Activated naive CD8-positive, alpha-beta T cell treated with anti-CD3 and anti-CD28 coated beads, Interleukin-2, amount 50 U/mL, for 24 hours (primary cell): ENCODE results near the gene ENTPD5.
A peak's percentile ranks its signal among the peaks of the same experiment; 100 is the strongest.
"Not testable (repeated sequence)": the region's sequence is repeated elsewhere in the genome, so short reads cannot be mapped to it uniquely, and the experiment has no call there.

Experiments
- ATAC-seq: fragments of 150-1000 bp; cut with Tn5 transposase; one replicate; pipeline ENCODE4 v1.10.0; 2021
- DNase-seq: peaks from one replicate; pipeline ENCODE4 v3.0.0; 2021
- H3K27ac Mint-ChIP-seq: one replicate; pipeline ENCODE4 v1.8.0; 2021; ENCODE audit warnings: mild to moderate bottlenecking, mixed read lengths
- H3K27me3 Mint-ChIP-seq: one replicate; pipeline ENCODE4 v1.8.0; 2021; ENCODE audit warnings: mixed read lengths
- H3K36me3 Mint-ChIP-seq: one replicate; pipeline ENCODE4 v1.8.0; 2021; ENCODE audit warnings: low read depth, mixed read lengths
- H3K4me1 Mint-ChIP-seq: one replicate; pipeline ENCODE4 v1.8.0; 2021; ENCODE audit warnings: mixed read lengths
- H3K4me3 Mint-ChIP-seq: one replicate; pipeline ENCODE4 v1.8.0; 2021; ENCODE audit warnings: mild to moderate bottlenecking, moderate library complexity, mixed read lengths
- H3K9me3 Mint-ChIP-seq: one replicate; pipeline ENCODE4 v1.8.0; 2021; ENCODE audit warnings: mixed read lengths

Gene ENTPD5

DNA sequence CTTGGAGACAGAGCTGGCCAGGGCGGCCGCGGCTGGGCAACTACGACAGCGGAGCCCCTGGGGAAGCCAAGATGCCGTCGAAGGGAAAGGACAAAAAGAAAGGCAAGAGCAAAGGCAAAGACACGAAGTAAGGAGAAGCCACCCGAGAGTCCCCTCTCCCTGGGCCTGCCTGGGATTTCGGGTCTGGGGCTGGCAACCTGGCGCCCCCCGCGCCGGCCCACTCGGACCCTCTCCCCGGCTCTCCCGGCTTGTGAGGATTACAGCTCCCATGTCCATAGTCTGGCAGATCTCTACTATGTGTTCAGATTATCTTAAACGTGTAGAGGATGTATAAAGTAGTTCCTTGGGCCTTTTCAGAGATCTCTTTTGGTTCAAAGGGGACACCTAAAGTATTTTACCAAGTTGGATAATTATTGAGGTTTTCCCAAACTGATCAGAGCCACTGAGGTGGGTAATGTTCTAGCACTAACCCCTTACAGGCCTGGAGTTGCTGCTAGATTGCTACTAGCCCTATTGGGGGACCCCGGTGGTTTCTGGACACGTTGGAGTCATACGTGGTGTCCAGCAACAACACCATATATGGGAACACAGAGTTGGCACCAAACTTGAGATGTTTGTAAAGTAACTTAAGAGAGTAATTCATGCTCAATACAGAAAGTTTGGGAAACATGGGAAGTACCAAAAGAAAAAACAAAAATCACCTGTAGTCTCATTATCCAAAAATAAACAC lies 485 bp upstream of the ENTPD5 start:
- H3K27me3 Mint-ChIP-seq: no peaks in the 10 kb centered on the region
- H3K9me3 Mint-ChIP-seq: no peaks in the 10 kb centered on the region
- H3K4me1 Mint-ChIP-seq: peaks cover 18% of the 10 kb centered on the region
- peak overlapping the region; percentile 76 for H3K27ac Mint-ChIP-seq
- H3K4me3 Mint-ChIP-seq: peak overlapping the region; percentile 92
- DNase-seq (no peak), ATAC-seq (no peak)
- H3K36me3 Mint-ChIP-seq: no peaks in the 10 kb centered on the region

DNA sequence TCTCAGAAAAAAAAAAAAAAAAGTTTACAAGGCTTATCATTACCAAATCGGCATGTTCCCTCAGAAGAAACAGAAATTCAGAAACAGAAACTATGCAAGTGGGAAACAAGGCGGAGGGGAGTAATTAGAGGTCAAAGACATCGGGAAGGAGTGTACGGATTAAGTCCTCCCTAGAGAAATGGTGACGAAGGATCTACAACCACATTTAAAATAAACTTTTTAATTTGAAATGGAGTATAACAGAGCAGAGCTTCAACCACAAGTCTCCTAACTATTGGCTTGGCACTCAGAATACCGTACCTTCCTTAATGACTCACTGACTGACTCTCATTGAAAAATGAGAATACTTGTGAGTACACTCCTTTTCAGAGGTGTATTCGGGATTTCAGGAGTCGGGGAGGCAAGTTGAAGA lies 908 bp downstream of the ENTPD5 start:
- DNase-seq: no peak
- Mint-ChIP-seq H3K9me3 (no peaks in the 10 kb centered on the region), H3K36me3 (peaks cover 8% of the 10 kb centered on the region), H3K27me3 (no peaks in the 10 kb centered on the region), H3K4me3 (peak overlapping the region; percentile 92), H3K27ac (peak overlapping the region; percentile 94), H3K4me1 (peaks cover 18% of the 10 kb centered on the region)
- ATAC-seq: peak; percentile 52

DNA sequence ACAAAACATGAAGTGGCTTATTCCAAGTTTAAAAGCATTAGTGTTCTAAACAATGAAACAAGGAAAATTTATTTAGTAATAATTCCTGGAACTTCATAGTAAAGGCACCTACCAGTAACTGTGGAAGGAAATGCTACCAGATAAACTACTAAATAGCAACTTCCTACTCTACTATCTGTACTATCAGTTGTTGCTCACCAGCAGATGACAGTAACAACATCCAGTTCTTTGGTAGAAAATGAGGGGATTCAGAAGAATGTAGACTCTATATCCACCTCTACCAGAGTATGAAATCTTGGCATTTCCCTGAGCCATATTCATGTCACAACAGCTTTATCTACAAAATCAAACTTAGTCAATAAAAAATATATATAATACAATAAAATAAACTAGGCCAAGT lies 3.1 kb downstream of the ENTPD5 start:
- Mint-ChIP-seq H3K9me3 (no peaks in the 10 kb centered on the region), H3K27ac (no peak overlapping the region), H3K27me3 (no peaks in the 10 kb centered on the region), H3K4me3 (no peak overlapping the region), H3K36me3 (peaks cover 8% of the 10 kb centered on the region), H3K4me1 (peaks cover 18% of the 10 kb centered on the region)
- no peak for ATAC-seq
- no peak for DNase-seq

DNA sequence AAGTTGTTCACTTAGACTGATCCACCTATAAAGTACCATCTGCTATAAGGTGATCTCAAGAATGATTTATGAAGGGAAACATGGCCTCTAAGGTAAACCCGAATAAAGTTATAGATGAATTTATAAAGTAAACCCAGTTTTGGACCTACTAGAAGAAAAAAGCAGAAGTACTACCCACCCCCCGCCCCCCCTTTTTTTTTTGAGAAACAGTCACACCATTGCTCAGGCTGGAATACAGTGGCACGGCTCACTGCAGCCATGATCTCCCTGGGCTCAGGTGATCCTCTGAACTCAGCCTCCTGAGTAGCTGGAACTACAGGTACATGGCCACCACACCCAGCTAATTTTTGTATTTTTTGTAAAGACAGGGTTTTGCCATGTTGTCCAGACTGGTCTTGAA lies 3.9 kb downstream of the ENTPD5 start:
- no peak overlapping the region for H3K4me3 Mint-ChIP-seq
- H3K9me3 Mint-ChIP-seq: no peaks in the 10 kb centered on the region
- no peaks in the 10 kb centered on the region for H3K27me3 Mint-ChIP-seq
- H3K4me1 Mint-ChIP-seq: peaks cover 18% of the 10 kb centered on the region
- ATAC-seq (no peak), DNase-seq (no peak)
- peaks cover 9% of the 10 kb centered on the region for H3K36me3 Mint-ChIP-seq
- no peak overlapping the region for H3K27ac Mint-ChIP-seq

DNA sequence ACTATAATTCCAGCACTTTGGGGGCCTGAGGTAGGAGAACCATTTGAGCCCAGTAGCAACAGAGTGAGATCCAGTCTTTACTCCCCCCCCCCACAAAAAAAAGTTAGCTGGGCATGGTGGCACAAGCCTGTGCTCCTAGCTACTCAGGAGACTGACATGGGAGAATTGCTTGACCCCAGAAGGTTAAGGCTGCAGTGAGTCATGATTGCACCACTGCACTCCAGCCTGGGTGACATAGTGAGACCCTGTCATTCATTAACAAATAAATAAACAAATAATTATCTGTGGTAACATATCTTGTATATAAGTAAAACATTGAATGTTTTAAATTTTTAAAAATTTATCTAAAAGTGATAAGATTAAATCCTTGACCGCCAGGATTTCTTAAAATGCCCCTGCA lies 4.8 kb downstream of the ENTPD5 start:
- Mint-ChIP-seq H3K36me3 (peaks cover 12% of the 10 kb centered on the region), H3K27ac (no peak overlapping the region), H3K9me3 (no peaks in the 10 kb centered on the region), H3K27me3 (no peaks in the 10 kb centered on the region), H3K4me1 (peaks cover 9% of the 10 kb centered on the region), H3K4me3 (no peak overlapping the region)
- ATAC-seq (no peak), DNase-seq (no peak)

DNA sequence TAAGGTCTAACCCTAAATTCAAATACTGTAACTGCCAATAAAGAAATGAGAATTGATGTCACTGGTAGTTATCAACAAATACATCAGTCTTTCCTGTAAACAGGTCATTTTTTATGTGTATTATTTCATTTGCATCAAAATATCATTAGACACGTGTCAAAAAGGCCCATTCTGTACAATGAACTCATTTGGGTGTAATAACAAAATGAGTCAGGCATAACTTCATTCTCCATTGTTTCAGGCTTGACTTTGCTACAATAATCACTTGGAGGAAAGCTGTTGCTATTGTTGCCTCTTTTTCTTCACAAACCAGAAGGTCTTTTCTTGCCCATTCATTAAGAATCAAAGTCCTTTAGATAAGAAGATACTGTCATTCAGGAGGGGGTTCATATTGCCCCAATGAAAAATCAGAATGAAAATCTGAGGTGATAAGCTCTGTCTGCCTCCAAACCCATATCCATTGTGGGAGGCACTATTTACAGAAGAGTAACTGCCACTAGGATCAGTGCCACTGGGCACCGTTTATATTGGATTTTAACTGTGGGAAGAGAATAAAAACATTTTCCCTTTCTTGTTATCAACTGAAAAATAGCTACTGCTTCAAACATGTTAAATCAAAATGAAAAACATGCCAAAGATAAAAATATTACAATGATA lies 10.1 kb downstream of the ENTPD5 start:
- no peaks in the 10 kb centered on the region for H3K9me3 Mint-ChIP-seq
- H3K27ac Mint-ChIP-seq: no peak overlapping the region
- ATAC-seq (no peak), DNase-seq (no peak)
- no peaks in the 10 kb centered on the region for H3K27me3 Mint-ChIP-seq
- no peaks in the 10 kb centered on the region for H3K4me1 Mint-ChIP-seq
- H3K4me3 Mint-ChIP-seq: no peak overlapping the region
- peaks cover 11% of the 10 kb centered on the region for H3K36me3 Mint-ChIP-seq

DNA sequence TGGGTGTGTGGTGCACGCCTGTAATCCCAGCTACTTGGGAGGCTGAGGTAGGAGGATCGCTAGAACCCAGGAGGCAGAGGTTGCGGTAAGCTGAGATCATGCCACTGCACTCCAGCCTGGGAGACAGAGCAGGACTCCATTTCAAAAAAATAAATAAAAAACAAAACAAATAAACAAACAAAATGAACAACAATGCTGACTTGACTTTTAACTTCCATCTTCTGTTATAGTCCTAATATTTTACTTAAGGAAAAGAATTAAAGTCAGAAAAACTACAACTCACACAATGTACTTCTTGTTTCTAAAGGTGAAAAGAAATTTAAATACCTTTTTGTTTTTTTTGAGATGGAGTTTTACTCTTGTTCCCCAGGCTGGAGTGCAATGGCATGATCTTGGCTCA lies 13.4 kb downstream of the ENTPD5 start:
- not testable (repeated sequence) for H3K27me3 Mint-ChIP-seq, H3K36me3 Mint-ChIP-seq, DNase-seq, H3K4me1 Mint-ChIP-seq, H3K4me3 Mint-ChIP-seq, H3K9me3 Mint-ChIP-seq, ATAC-seq, H3K27ac Mint-ChIP-seq

DNA sequence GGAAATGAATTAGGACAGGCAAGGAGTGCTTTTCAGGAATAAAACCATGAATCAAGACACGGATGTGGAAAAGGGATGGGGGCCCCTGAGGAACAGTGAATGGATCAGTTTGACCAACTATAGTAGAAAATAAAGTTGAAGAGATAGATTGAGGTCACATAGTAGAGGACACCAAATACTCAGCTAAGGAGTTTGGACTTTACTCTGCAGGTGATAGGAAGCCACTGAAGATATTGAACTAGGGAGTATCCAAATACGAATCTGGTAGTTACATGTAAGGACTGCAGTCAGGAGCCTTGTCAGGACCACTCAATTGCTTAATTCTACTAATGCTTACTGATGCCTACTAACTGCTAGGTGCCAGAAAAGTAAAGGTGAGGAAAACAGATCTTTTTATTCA lies 20.4 kb downstream of the ENTPD5 start:
- Mint-ChIP-seq H3K27ac (no peak overlapping the region), H3K4me3 (no peak overlapping the region), H3K9me3 (no peaks in the 10 kb centered on the region), H3K27me3 (no peaks in the 10 kb centered on the region), H3K36me3 (peaks cover 7% of the 10 kb centered on the region), H3K4me1 (no peaks in the 10 kb centered on the region)
- ATAC-seq (no peak), DNase-seq (no peak)

DNA sequence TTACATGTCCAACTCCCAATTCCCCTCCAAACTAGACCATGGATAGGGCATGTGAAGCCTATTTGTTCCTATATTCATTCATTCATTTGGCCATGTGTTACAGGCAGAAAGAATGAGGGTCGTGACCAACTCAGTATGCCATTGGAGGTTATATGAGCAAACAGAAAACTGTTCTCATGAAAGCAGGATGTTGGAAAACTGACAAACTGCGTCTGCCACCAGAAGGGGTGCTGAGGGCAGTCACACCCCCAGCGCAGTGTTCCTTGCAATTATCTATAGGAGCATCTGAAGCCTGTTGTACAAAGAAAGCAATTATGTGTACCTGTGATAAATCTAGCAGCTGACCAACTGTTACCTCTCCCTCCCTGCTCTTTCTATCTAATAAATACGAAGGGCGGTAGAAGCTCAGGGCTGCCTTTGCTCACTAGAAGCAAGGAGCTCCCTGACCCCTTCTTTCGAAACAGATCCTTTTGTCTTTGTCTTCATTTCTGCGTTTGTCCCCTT lies 21.1 kb downstream of the ENTPD5 start:
- Mint-ChIP-seq H3K4me1 (no peaks in the 10 kb centered on the region), H3K9me3 (no peaks in the 10 kb centered on the region), H3K36me3 (peaks cover 5% of the 10 kb centered on the region), H3K27me3 (no peaks in the 10 kb centered on the region), H3K27ac (no peak overlapping the region), H3K4me3 (no peak overlapping the region)
- no peak for DNase-seq
- no peak for ATAC-seq

DNA sequence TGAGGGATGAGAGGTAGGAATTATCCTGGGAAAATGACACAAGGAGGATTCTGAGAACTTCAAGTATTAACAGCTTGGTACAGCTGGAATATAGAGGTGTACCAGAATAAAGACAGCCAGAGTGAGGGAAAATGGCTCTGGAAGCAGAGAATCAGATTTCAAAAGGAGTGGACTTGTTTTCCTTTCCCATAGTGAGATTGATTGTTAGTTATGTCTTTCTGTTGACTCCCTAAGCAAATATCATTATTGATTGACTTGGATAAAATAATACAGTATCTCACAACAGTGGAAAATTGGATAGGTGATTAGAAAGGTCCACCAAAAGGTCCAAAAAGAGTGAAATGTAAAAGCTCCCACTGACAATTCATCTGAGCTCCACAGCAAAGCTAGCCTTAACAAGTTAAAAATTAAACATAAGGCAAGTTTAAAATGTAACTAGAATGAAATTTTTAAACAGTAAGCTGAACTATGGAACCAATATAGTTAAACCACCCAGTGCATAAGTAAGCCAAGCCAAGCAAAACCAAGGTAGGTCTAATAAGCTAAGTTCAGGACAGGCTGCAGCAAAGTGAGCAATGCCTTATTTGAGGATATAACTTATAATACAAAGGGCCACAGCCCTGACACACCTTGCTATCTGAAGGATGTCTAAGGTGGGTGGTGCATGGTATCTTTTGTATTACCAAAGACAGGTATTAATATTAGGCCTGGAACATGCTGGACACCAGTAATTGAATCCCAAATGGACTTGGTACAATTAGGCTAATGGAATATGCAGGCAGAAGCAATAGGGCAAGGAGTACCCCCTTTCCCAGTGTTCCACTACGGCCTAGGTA lies 21.8 kb downstream of the ENTPD5 start:
- no peaks in the 10 kb centered on the region for H3K4me1 Mint-ChIP-seq
- H3K4me3 Mint-ChIP-seq: no peak overlapping the region
- H3K36me3 Mint-ChIP-seq: peaks cover 5% of the 10 kb centered on the region
- H3K9me3 Mint-ChIP-seq: no peaks in the 10 kb centered on the region
- no peaks in the 10 kb centered on the region for H3K27me3 Mint-ChIP-seq
- no peak for ATAC-seq
- H3K27ac Mint-ChIP-seq: no peak overlapping the region
- DNase-seq: no peak

DNA sequence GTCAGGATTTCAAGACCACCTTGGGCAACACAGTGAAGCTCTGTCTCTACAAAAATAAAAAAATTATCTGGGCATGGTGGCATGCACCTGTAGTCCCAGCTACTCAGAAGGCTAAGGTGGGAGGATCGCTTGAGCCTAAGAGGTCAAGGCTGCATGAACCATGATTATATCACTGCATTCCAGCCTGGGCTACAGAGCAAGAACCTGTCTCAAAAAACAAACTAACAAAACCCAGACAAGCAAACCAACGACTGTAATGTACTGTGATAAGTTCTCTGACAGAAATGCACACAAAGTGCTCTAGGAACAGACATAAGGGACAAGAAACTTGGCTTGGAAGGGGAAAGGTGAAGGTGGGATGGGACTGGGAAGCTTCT lies 22.4 kb downstream of the ENTPD5 start:
- H3K27ac Mint-ChIP-seq: no peak overlapping the region
- no peaks in the 10 kb centered on the region for H3K27me3 Mint-ChIP-seq
- ATAC-seq: no peak
- DNase-seq: no peak
- H3K4me3 Mint-ChIP-seq: no peak overlapping the region
- no peaks in the 10 kb centered on the region for H3K9me3 Mint-ChIP-seq
- peaks cover 5% of the 10 kb centered on the region for H3K36me3 Mint-ChIP-seq
- no peaks in the 10 kb centered on the region for H3K4me1 Mint-ChIP-seq

DNA sequence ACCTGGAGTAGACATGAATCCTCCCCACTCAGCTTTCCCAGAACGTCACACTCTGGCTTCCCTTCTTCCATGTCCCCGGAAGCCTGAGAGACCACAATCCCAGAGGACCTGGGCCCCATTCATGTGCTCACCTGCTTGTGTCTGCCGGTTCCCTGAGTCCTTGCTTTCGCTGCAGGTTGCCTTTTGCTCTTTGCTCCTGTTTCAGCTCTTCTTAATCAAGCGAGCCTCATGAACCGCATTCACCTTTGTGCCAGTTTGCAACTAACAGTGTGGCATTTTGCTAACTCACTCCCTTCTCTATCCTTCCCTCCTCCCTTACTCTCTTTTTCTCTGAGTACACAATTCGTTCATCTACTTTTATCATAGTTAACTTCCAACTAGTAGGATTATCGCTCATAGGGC lies 23.1 kb downstream of the ENTPD5 start:
- Mint-ChIP-seq H3K27ac (no peak overlapping the region), H3K4me3 (no peak overlapping the region), H3K9me3 (no peaks in the 10 kb centered on the region), H3K4me1 (no peaks in the 10 kb centered on the region), H3K27me3 (no peaks in the 10 kb centered on the region), H3K36me3 (peaks cover 7% of the 10 kb centered on the region)
- ATAC-seq: no peak
- DNase-seq: no peak

DNA sequence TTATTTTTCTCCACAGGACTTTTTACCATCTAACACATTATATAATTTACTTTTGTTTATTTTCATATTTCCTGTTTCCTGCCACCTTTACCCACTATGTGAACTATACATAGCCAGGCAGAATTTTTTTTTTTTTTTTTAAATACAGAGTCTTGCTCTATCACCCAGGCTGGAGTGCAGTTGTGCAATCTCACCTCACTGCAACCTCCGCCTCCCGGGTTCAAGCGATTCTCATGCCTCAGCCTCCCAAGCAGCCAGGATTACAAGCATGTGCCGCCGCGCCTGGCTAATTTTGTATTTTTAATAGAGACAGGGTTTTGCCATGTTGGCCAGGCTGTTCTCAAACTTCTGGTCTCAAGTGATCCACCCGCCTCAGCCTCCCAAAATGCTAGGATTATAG lies 24.2 kb downstream of the ENTPD5 start:
- H3K36me3 Mint-ChIP-seq, ATAC-seq, H3K4me3 Mint-ChIP-seq, H3K4me1 Mint-ChIP-seq, H3K27me3 Mint-ChIP-seq, H3K9me3 Mint-ChIP-seq, H3K27ac Mint-ChIP-seq, DNase-seq: not testable (repeated sequence)

DNA sequence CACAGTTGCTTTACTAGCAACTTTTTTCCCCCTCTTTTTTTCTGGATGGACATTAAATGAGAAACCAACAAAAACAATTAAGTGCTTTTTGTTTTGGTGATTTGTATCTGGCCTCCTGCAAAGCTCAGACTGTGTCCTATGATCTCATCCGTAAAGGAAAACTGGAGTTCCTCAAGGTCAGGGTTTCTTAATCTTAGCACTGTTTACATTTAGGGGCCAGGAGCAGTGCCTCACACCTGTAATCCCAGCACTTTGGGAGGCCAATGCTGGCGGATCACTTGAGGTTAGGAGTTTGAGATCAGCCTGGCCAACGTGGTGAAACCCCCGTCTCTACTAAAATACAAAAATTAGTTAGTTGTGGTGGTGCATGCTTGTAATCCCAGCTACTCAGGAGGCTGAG lies 28.0 kb downstream of the ENTPD5 start:
- no peak for ATAC-seq

DNA sequence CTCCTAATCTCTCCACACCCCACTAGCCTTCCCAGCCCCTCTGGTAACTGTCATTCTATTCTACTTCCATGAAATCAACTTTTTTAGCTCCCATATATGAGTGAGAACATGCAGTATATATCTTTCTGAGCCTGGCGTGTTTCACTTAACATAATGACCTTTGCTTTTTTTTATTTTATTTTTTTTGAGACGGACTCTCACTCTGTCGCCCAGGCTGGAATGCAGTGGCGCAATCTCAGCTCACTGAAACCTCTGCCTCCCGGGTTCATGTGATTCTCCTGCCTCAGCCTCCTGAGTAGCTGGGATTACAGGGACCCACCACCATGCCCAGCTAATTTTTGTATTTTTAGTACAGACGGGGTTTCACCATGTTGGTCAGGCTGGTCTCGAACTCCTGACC lies 30.4 kb downstream of the ENTPD5 start:
- H3K4me3 Mint-ChIP-seq, ATAC-seq, H3K27me3 Mint-ChIP-seq, H3K4me1 Mint-ChIP-seq, H3K27ac Mint-ChIP-seq, DNase-seq, H3K9me3 Mint-ChIP-seq: not testable (repeated sequence)
- peaks cover 14% of the 10 kb centered on the region for H3K36me3 Mint-ChIP-seq

More for the DNA sequence above, 28.0 kb downstream of the ENTPD5 start:
- Mint-ChIP-seq H3K9me3 (no peaks in the 10 kb centered on the region), H3K27ac (no peak overlapping the region), H3K4me3 (no peak overlapping the region), H3K4me1 (no peaks in the 10 kb centered on the region), H3K36me3 (peaks cover 9% of the 10 kb centered on the region), H3K27me3 (no peaks in the 10 kb centered on the region)
- no peak for DNase-seq
